Kidney (tissue), 14 donors: Measurements from ENCODE around the gene GAN. TPM values are rescaled to one million over a fixed set of nuclear protein-coding genes. Genes with fewer than 3 reads are reported as not detected.

Source experiments
- DNase-seq, 5 donors: peaks; one replicate each; pipeline ENCODE4 v3.0.0-alpha.2; 2013 to 2020
- FAIRE-seq: peaks from 2 replicates; lab custom pipeline; 2012; peaks lifted over from hg19 to GRCh38; lab: Jason Lieb, UNC
- H3K27ac ChIP-seq, 2 donors: one replicate each; pipeline ENCODE4 v1.7.0; 2013; ENCODE audit warnings: low read depth in 2 of 2, low read length in 2 of 2, inconsistent platforms in 1 of 2
- H3K27me3 ChIP-seq: one replicate; pipeline ENCODE4 v1.7.1; 2013; ENCODE audit warnings: low read length, inconsistent platforms; ENCODE audit not compliant: control insufficient read depth, insufficient read depth
- H3K36me3 ChIP-seq, 3 donors: one replicate each; pipeline versions ENCODE4 v1.7.0 to v1.7.1; 2013; ENCODE audit warnings: low read length in 3 of 3, control low read depth in 1 of 3, inconsistent platforms in 1 of 3; ENCODE audit not compliant: insufficient read depth in 3 of 3, control insufficient read depth in 2 of 3
- H3K4me1 ChIP-seq, 3 donors: one replicate each; pipeline versions ENCODE4 v1.7.0 to v1.7.1; 2013; ENCODE audit warnings: low read length in 3 of 3, inconsistent platforms in 1 of 3, low read depth in 1 of 3; ENCODE audit not compliant: control insufficient read depth in 2 of 3, insufficient read depth in 2 of 3
- H3K4me3 ChIP-seq, 3 donors: one replicate each; pipeline versions ENCODE4 v1.7.0 to v1.8.1; 2013; ENCODE audit warnings: low read length in 3 of 3, control low read depth in 1 of 3, inconsistent platforms in 1 of 3
- H3K9ac ChIP-seq, 3 donors: one replicate each; pipeline versions ENCODE4 v1.7.0 to v1.7.1; 2013; ENCODE audit warnings: low read length in 3 of 3, control low read depth in 1 of 3, inconsistent platforms in 1 of 3
- H3K9me3 ChIP-seq, 3 donors: one replicate each; pipeline versions ENCODE4 v1.7.0 to v1.7.1; 2013; ENCODE audit warnings: low read length in 3 of 3, control low read depth in 1 of 3, inconsistent platforms in 1 of 3; ENCODE audit not compliant: control insufficient read depth in 2 of 3, insufficient read depth in 1 of 3
- CTCF ChIP-seq: IDR thresholded peaks from 3 replicates; pipeline ENCODE4 v1.5.1; 2012; ENCODE audit warnings: mild to moderate bottlenecking, moderate library complexity, borderline replicate concordance; ENCODE audit not compliant: insufficient read depth; ENCODE audit errors: extremely low read depth
- intact Hi-C: fragments of 100-400 bp; cut with DNase I; formaldehyde crosslinking; loops from one replicate; pipeline ENCODE4 v1.11.1; 2022
- polyA plus RNA-seq: library from polyadenylated mRNA; stranded (reverse); fragments of 350-450 nt; fragmentation: Illumina TruSeq; extraction: RNeasy Lipid Tissue Mini Kit (QIAGEN cat#74804); gene quantifications from one replicate; pipeline ENCODE4 v1.2.3, GENCODE V29; 2014; ENCODE audit warnings: low read depth, low replicate concordance; ENCODE audit not compliant: insufficient read depth
- total RNA-seq: library from RNA; stranded (reverse); fragmentation: NEBNext Ultra II Directional; extraction: Animal tissue kit (Norgen Biotek cat#: 25700); gene quantifications from one replicate; pipeline ENCODE4 v1.2.1, GENCODE V29; 2021
- donor health status: control.
- donor health status: control.
- donor health status: control.
- donor health status: control.
- donor health status: control.
- donor health status: DM: yes; HTN: yes; CAD: no.
- donor health status: Normal renal cell carcinoma (clear cell type).

Gene GAN
- total and polyA plus RNA-seq, 2 donors from 2014 or later = 0.60 to 7.7 TPM

- no peak for DNase-seq
- Histone ChIP-seq H3K4me3 (no peak overlapping the region), H3K27me3 (no peaks in the 10 kb centered on the region), H3K4me1 (peaks cover 0 to 6% (median 0%) of the 10 kb centered on the region in 3 donors), H3K27ac (no peak overlapping the region), H3K9me3 (no peaks in the 10 kb centered on the region), H3K36me3 (no peaks in the 10 kb centered on the region), H3K9ac (no peak overlapping the region)
- intact Hi-C loops = no loop called here
- FAIRE-seq = no peak
- no peak for TF ChIP-seq CTCF
These were observed 120.3 kb downstream of the GAN start for GRCh38 chr16:81435103-81435502.

DNA sequence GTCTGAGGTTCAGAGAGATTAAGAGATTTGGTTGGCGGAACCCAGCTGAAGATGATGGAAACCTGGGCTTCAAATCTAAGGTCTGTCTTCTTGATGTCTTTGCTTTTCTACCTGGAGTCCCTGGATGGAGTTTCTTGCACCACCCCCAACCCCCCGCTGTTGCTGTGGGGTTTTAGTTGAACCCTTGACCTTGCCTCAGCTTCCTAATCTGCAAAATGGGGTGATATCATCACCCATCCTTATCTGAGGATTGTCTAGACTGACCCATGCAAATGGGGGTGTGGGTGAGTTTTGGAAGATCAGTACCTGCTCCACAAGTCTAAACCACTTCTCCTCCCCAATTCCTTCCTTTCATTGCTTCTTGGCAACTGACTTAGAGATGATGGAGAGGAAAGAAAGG is 120.8 kb downstream of the GAN start:
- peaks cover 0 to 6% (median 0%) of the 10 kb centered on the region in 3 donors for H3K4me1 ChIP-seq
- H3K27me3 ChIP-seq = no peaks in the 10 kb centered on the region
- DNase-seq = peak in 1 of 5 donors; percentile 12
- H3K36me3 ChIP-seq = no peaks in the 10 kb centered on the region
- no peak for TF ChIP-seq CTCF
- no peak overlapping the region for H3K4me3 ChIP-seq
- no peak overlapping the region for H3K27ac ChIP-seq
- FAIRE-seq = no peak
- H3K9me3 ChIP-seq = no peaks in the 10 kb centered on the region
- intact Hi-C loops = no loop called here
- no peak overlapping the region for H3K9ac ChIP-seq

DNA sequence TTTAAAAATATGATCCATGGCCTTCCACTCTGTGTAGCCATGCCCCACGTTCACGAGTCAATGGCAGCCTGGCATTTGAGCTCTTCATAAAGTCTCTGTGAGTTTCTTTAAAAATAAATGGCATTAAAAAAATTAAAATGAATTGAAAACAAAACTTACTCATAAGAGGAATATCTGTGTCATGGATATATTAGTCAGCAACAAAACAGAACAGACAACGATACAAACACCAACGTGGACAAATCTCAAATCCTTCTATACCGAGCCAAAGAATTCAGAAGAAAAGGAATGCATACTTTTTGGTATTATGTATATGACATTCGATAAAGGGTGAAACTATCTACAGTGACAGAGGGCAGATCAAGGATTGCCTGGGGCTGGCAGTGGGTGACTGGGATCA is 121.6 kb downstream of the GAN start:
- Histone ChIP-seq H3K4me3 (no peak overlapping the region), H3K27me3 (no peaks in the 10 kb centered on the region), H3K9ac (no peak overlapping the region), H3K9me3 (no peaks in the 10 kb centered on the region), H3K4me1 (peaks cover 0 to 6% (median 3%) of the 10 kb centered on the region in 3 donors), H3K36me3 (no peaks in the 10 kb centered on the region), H3K27ac (no peak overlapping the region)
- no peak for DNase-seq
- FAIRE-seq = no peak
- intact Hi-C loops = no loop called here
- no peak for TF ChIP-seq CTCF

- Histone ChIP-seq H3K27ac (no peak overlapping the region), H3K27me3 (no peaks in the 10 kb centered on the region), H3K9me3 (no peaks in the 10 kb centered on the region), H3K36me3 (no peaks in the 10 kb centered on the region), H3K4me1 (peaks cover 0 to 3% (median 0%) of the 10 kb centered on the region in 3 donors), H3K4me3 (no peak overlapping the region), H3K9ac (no peak overlapping the region)
- DNase-seq = peak in 1 of 5 donors; percentile 22
- no peak for FAIRE-seq
- intact Hi-C loops = no loop called here
- no peak for TF ChIP-seq CTCF
These were observed 123.1 kb downstream of the GAN start for GRCh38 chr16:81437865-81438264.
